ENCODE measurements around the gene ELMO1.

The ELMO1 gene

GRCh38 chr7:37220664-37221063, 228.0 kb downstream of the ELMO1 start:
- TF ChIP-seq CTCF (IDR thresholded peaks at IDR 0.05; ENCODE audit: insufficient read depth, missing control alignments) = no peak
- no peak for FAIRE-seq
- DNase-seq (ENCODE audit: insufficient read length, low spot score) = no peak

GRCh38 chr7:37218956-37219355, 229.7 kb downstream of the ELMO1 start:
- TF ChIP-seq CTCF (IDR thresholded peaks at IDR 0.05; ENCODE audit: insufficient read depth, missing control alignments) = no peak
- no peak for FAIRE-seq
- no peak for DNase-seq (ENCODE audit: insufficient read length, low spot score)

GRCh38 chr7:37216923-37217322, 231.7 kb downstream of the ELMO1 start:
- no peak for TF ChIP-seq CTCF (IDR thresholded peaks at IDR 0.05; ENCODE audit: insufficient read depth, missing control alignments)
- no peak for DNase-seq (ENCODE audit: insufficient read length, low spot score)
- FAIRE-seq = no peak

- DNase-seq (ENCODE audit: insufficient read length, low spot score) (no peak), FAIRE-seq (no peak)
- TF ChIP-seq CTCF (IDR thresholded peaks at IDR 0.05; ENCODE audit: insufficient read depth, missing control alignments) = no peak
These were observed 232.4 kb downstream of the ELMO1 start for GRCh38 chr7:37216156-37216852.

GRCh38 chr7:37215290-37215923, 233.3 kb downstream of the ELMO1 start:
- DNase-seq (ENCODE audit: insufficient read length, low spot score) (no peak), FAIRE-seq (no peak)
- TF ChIP-seq CTCF (IDR thresholded peaks at IDR 0.05; ENCODE audit: insufficient read depth, missing control alignments) = no peak

GRCh38 chr7:37212556-37212955, 236.1 kb downstream of the ELMO1 start:
- FAIRE-seq = no peak
- no peak for TF ChIP-seq CTCF (IDR thresholded peaks at IDR 0.05; ENCODE audit: insufficient read depth, missing control alignments)
- DNase-seq (ENCODE audit: insufficient read length, low spot score) = no peak

- no peak for TF ChIP-seq CTCF (IDR thresholded peaks at IDR 0.05; ENCODE audit: insufficient read depth, missing control alignments)
- FAIRE-seq (no peak), DNase-seq (ENCODE audit: insufficient read length, low spot score) (no peak)
These were observed 236.6 kb downstream of the ELMO1 start for GRCh38 chr7:37212051-37212450.
